Measurements from ENCODE around the gene CHDH. TPM values are rescaled to one million over a fixed set of nuclear protein-coding genes. Genes with fewer than 3 reads are reported as not detected.

The CHDH gene
- total RNA-seq, 1 donor from 2014 or later = 17.7 TPM

- no peak for TF ChIP-seq CTCF (IDR thresholded peaks at IDR 0.05; ENCODE audit: unreplicated experiment)
- H3K9me3 Mint-ChIP-seq (ENCODE audit: low read depth) = no peaks in the 10 kb centered on the region
- no peak overlapping the region for H3K4me3 Mint-ChIP-seq (ENCODE audit: low read depth)
- peaks cover 6% of the 10 kb centered on the region for H3K27me3 Mint-ChIP-seq
- H3K27ac Mint-ChIP-seq = no peak overlapping the region
- H3K36me3 Mint-ChIP-seq (ENCODE audit: insufficient read depth) = no peaks in the 10 kb centered on the region
- H3K4me1 Mint-ChIP-seq (ENCODE audit: low read depth) = peaks cover 9% of the 10 kb centered on the region
- no peak for DNase-seq (ENCODE audit: low spot score, unreplicated experiment)
These were observed 37.7 kb downstream of the CHDH start for GRCh38 chr3:53808496-53808895.

GRCh38 chr3:53807117-53807810 lies 39.0 kb downstream of the CHDH start:
- Mint-ChIP-seq H3K36me3 (ENCODE audit: insufficient read depth) (no peaks in the 10 kb centered on the region), H3K27me3 (peaks cover 6% of the 10 kb centered on the region), H3K4me1 (ENCODE audit: low read depth) (peaks cover 9% of the 10 kb centered on the region), H3K9me3 (ENCODE audit: low read depth) (no peaks in the 10 kb centered on the region), H3K4me3 (ENCODE audit: low read depth) (no peak overlapping the region), H3K27ac (no peak overlapping the region)
- DNase-seq (ENCODE audit: low spot score, unreplicated experiment) = no peak
- no peak for TF ChIP-seq CTCF (IDR thresholded peaks at IDR 0.05; ENCODE audit: unreplicated experiment)

- TF ChIP-seq CTCF (IDR thresholded peaks at IDR 0.05; ENCODE audit: unreplicated experiment) = no peak
- peaks cover 9% of the 10 kb centered on the region for H3K4me1 Mint-ChIP-seq (ENCODE audit: low read depth)
- DNase-seq (ENCODE audit: low spot score, unreplicated experiment) = no peak
- no peaks in the 10 kb centered on the region for H3K36me3 Mint-ChIP-seq (ENCODE audit: insufficient read depth)
- no peaks in the 10 kb centered on the region for H3K9me3 Mint-ChIP-seq (ENCODE audit: low read depth)
- peaks cover 6% of the 10 kb centered on the region for H3K27me3 Mint-ChIP-seq
- no peak overlapping the region for H3K4me3 Mint-ChIP-seq (ENCODE audit: low read depth)
- H3K27ac Mint-ChIP-seq = peak overlapping the region; percentile 85
These were observed 39.8 kb downstream of the CHDH start for GRCh38 chr3:53806182-53807116.

- Mint-ChIP-seq H3K4me3 (ENCODE audit: low read depth) (no peak overlapping the region), H3K27ac (no peak overlapping the region), H3K27me3 (peaks cover 6% of the 10 kb centered on the region), H3K36me3 (ENCODE audit: insufficient read depth) (no peaks in the 10 kb centered on the region), H3K9me3 (ENCODE audit: low read depth) (no peaks in the 10 kb centered on the region), H3K4me1 (ENCODE audit: low read depth) (peaks cover 9% of the 10 kb centered on the region)
- no peak for DNase-seq (ENCODE audit: low spot score, unreplicated experiment)
- TF ChIP-seq CTCF (IDR thresholded peaks at IDR 0.05; ENCODE audit: unreplicated experiment) = no peak
These were observed 40.6 kb downstream of the CHDH start for GRCh38 chr3:53805463-53806159.

Measured in progenitor cell of endocrine pancreas (in vitro differentiated cells).